Measurements from ENCODE around the gene NEK6.

Gene NEK6

GRCh38 chr9:124346347-124347163, 88.8 kb downstream of the NEK6 start:
- DNase-seq = no peak

GRCh38 chr9:124347206-124347967, 89.6 kb downstream of the NEK6 start:
- no peak for DNase-seq

GRCh38 chr9:124347968-124348358, 90.2 kb downstream of the NEK6 start:
- DNase-seq = no peak

- DNase-seq = no peak
Measured at GRCh38 chr9:124348363-124348762, 90.6 kb downstream of the NEK6 start.

GRCh38 chr9:124348831-124349230, 91.1 kb downstream of the NEK6 start:
- no peak for DNase-seq

GRCh38 chr9:124349267-124349666, 91.5 kb downstream of the NEK6 start:
- no peak for DNase-seq

- DNase-seq = no peak
Measured at GRCh38 chr9:124349675-124350493, 92.1 kb downstream of the NEK6 start.

GRCh38 chr9:124350494-124351263, 92.9 kb downstream of the NEK6 start:
- no peak for DNase-seq

- DNase-seq = no peak
Measured at GRCh38 chr9:124351672-124352468, 94.1 kb downstream of the NEK6 start.

- DNase-seq = no peak
Measured at GRCh38 chr9:124352616-124353015, 94.9 kb downstream of the NEK6 start.

GRCh38 chr9:124353166-124353768, 95.5 kb downstream of the NEK6 start:
- DNase-seq = no peak

GRCh38 chr9:124353811-124354274, 96.1 kb downstream of the NEK6 start:
- no peak for DNase-seq

GRCh38 chr9:124354346-124355038, 96.7 kb downstream of the NEK6 start:
- DNase-seq = no peak

- DNase-seq = no peak
Measured at GRCh38 chr9:124355039-124355940, 97.5 kb downstream of the NEK6 start.

- no peak for DNase-seq
Measured at GRCh38 chr9:124355941-124356744, 98.4 kb downstream of the NEK6 start.

GRCh38 chr9:124356745-124357390, 99.1 kb downstream of the NEK6 start:
- no peak for DNase-seq

- no peak for DNase-seq
Measured at GRCh38 chr9:124357721-124358361, 100.1 kb downstream of the NEK6 start.

All from KG1 (cell line).